WTC11 (cell line): ENCODE results near the gene KRT9. TPM values are rescaled to one million over a fixed set of nuclear protein-coding genes. Genes with fewer than 3 reads are reported as not detected.

ENCODE experiments used
- ATAC-seq: fragments of 200-7000 bp; cut with Tn5 transposase; 2 replicates; pipeline ENCODE4 v1.10.0; 2021; ENCODE audit warnings: mild to moderate bottlenecking, moderate library complexity
- CTCF ChIA-PET: fragments of 300-600 bp; sonication (Branson Sonifier 250); formaldehyde crosslinking; loops from one replicate; lab custom pipeline; 2021; ENCODE audit warnings: antibody characterized with exemption; lab: Charles Lee
- POLR2A ChIA-PET: fragments of 350-600 bp; sonication (Branson Sonifier 250); formaldehyde crosslinking; loops from one replicate; lab custom pipeline; 2021; ENCODE audit warnings: antibody characterized with exemption; lab: Charles Lee
- DNase-seq: peaks from one replicate; pipeline ENCODE4 v3.0.0; 2021; ENCODE audit warnings: low spot score
- H3K27ac Mint-ChIP-seq: 2 replicates; pipeline ENCODE4 v1.8.0; 2021; ENCODE audit warnings: mixed read lengths
- H3K27me3 Mint-ChIP-seq: 2 replicates; pipeline ENCODE4 v1.8.0; 2021; ENCODE audit warnings: low read depth, mild to moderate bottlenecking, moderate library complexity, mixed read lengths
- H3K36me3 Mint-ChIP-seq: 2 replicates; pipeline ENCODE4 v1.8.0; 2021; ENCODE audit warnings: mixed read lengths
- H3K4me1 Mint-ChIP-seq: 2 replicates; pipeline ENCODE4 v1.8.0; 2022; ENCODE audit warnings: mixed read lengths
- H3K4me3 Mint-ChIP-seq: 2 replicates; pipeline ENCODE4 v1.8.0; 2021; ENCODE audit warnings: mild to moderate bottlenecking, moderate library complexity, mixed read lengths
- H3K9me3 Mint-ChIP-seq: 2 replicates; pipeline ENCODE4 v1.8.0; 2021; ENCODE audit warnings: mixed read lengths
- AR ChIP-seq: fragments of 250-450 bp; sonication (Bioruptor Pico); IDR thresholded peaks from 2 replicates; pipeline ENCODE4 v1.9.0; 2021; ENCODE audit warnings: mild to moderate bottlenecking
- ATF1 ChIP-seq: sonication (generic); formaldehyde crosslinking; IDR thresholded peaks from 2 replicates; pipeline ENCODE4 v1.8.1; 2023; ENCODE audit warnings: mild to moderate bottlenecking, moderate library complexity, missing genetic modification reagents
- CREB1 ChIP-seq: sonication (generic); formaldehyde crosslinking; IDR thresholded peaks from 2 replicates; pipeline ENCODE4 v1.8.0; 2023; ENCODE audit warnings: mild to moderate bottlenecking, missing genetic modification reagents
- FOXK1 ChIP-seq: sonication (generic); formaldehyde crosslinking; IDR thresholded peaks from 2 replicates; pipeline ENCODE4 v1.8.0; 2022; ENCODE audit warnings: mild to moderate bottlenecking, moderate library complexity, missing genetic modification reagents
- FOXP1 ChIP-seq: sonication (generic); formaldehyde crosslinking; IDR thresholded peaks from 2 replicates; pipeline ENCODE4 v1.8.0; 2022; ENCODE audit warnings: missing genetic modification reagents, mild to moderate bottlenecking, moderate library complexity, borderline replicate concordance
- IRF1 ChIP-seq: sonication (generic); formaldehyde crosslinking; IDR thresholded peaks from 2 replicates; pipeline ENCODE4 v1.8.0; 2023; ENCODE audit warnings: missing genetic modification reagents
- JUN ChIP-seq: sonication (generic); formaldehyde crosslinking; IDR thresholded peaks from 2 replicates; pipeline ENCODE4 v1.8.0; 2023; ENCODE audit warnings: mild to moderate bottlenecking, missing genetic modification reagents
- KAT7 ChIP-seq: sonication (generic); formaldehyde crosslinking; IDR thresholded peaks from 2 replicates; pipeline ENCODE4 v1.8.1; 2023; ENCODE audit warnings: missing genetic modification reagents, mild to moderate bottlenecking, borderline replicate concordance
- MXD4 ChIP-seq: fragments of 250-450 bp; sonication (Bioruptor Pico); IDR thresholded peaks from 2 replicates; pipeline ENCODE4 v1.8.0; 2021; ENCODE audit warnings: mild to moderate bottlenecking, moderate library complexity, borderline replicate concordance
- MYBL2 ChIP-seq: sonication (generic); formaldehyde crosslinking; IDR thresholded peaks from 2 replicates; pipeline ENCODE4 v1.8.1; 2023; ENCODE audit warnings: mild to moderate bottlenecking, moderate library complexity, missing genetic modification reagents
- PRDM15 ChIP-seq: sonication (generic); formaldehyde crosslinking; IDR thresholded peaks from 2 replicates; pipeline ENCODE4 v1.8.0; 2022; ENCODE audit warnings: missing genetic modification reagents
- RELA ChIP-seq: sonication (generic); formaldehyde crosslinking; IDR thresholded peaks from 2 replicates; pipeline ENCODE4 v1.8.1; 2022; ENCODE audit warnings: missing genetic modification reagents, mild to moderate bottlenecking, borderline replicate concordance
- TP53 ChIP-seq: sonication (generic); formaldehyde crosslinking; IDR thresholded peaks from 2 replicates; pipeline ENCODE4 v1.8.1; 2023; ENCODE audit warnings: mild to moderate bottlenecking, missing genetic modification reagents
- ZBTB43 ChIP-seq: sonication (generic); formaldehyde crosslinking; IDR thresholded peaks from 2 replicates; pipeline ENCODE4 v1.8.1; 2023; ENCODE audit warnings: mild to moderate bottlenecking, missing genetic modification reagents
- ZNF317 ChIP-seq: sonication (generic); formaldehyde crosslinking; IDR thresholded peaks from 2 replicates; pipeline ENCODE4 v1.8.1; 2023; ENCODE audit warnings: low read depth, mild to moderate bottlenecking, moderate library complexity, missing genetic modification reagents, borderline replicate concordance
- total RNA-seq: library from RNA; stranded (reverse); gene quantifications from 3 replicates; pipeline ENCODE4 v1.2.3, GENCODE V29; 2021

KRT9 gene
- total RNA-seq, 1 experiment from 2014 or later: not detected

- peaks cover 6% of the 10 kb centered on the region for H3K27me3 Mint-ChIP-seq
Observed at GRCh38 chr17:41529491-41529915, 42.4 kb downstream of the KRT9 start.

GRCh38 chr17:41528959-41529353 is 42.9 kb downstream of the KRT9 start:
- ATAC-seq (no peak), DNase-seq (no peak)
- peak overlapping the region; percentile 95; the same call in 1 of the 2 replicates for H3K27ac Mint-ChIP-seq
- H3K36me3 Mint-ChIP-seq: peaks cover 16% of the 10 kb centered on the region
- H3K4me1 Mint-ChIP-seq: peaks cover 34% of the 10 kb centered on the region
- ChIA-PET POLR2A (interaction anchor here (0.5 to 3.7 kb wide), 13 partner anchors 10 to 644 kb away, joined by 3 to 22 read pairs (median 4); partner anchors contain the start of gene JUP), CTCF (interaction anchor here (1.0 to 7.5 kb wide), 12 partner anchors 19 to 139 kb away, joined by 3 to 125 read pairs (median 8); no protein-coding TSS in a partner anchor)
- H3K9me3 Mint-ChIP-seq: no peaks in the 10 kb centered on the region
- no peak for TF ChIP-seq ZNF317 (CRISPR knock-in tag)
- H3K4me3 Mint-ChIP-seq: peak overlapping the region; percentile 89
- peaks cover 6% of the 10 kb centered on the region for H3K27me3 Mint-ChIP-seq

More at GRCh38 chr17:41529491-41529915, 42.4 kb downstream of the KRT9 start:
- ATAC-seq (no peak), DNase-seq (no peak)
- H3K4me1 Mint-ChIP-seq: peaks cover 34% of the 10 kb centered on the region
- CTCF ChIA-PET: interaction anchor here (1.1 to 7.5 kb wide), 8 partner anchors 19 to 136 kb away, joined by 3 to 125 read pairs (median 16); no protein-coding TSS in a partner anchor
- H3K36me3 Mint-ChIP-seq: peaks cover 10% of the 10 kb centered on the region
- POLR2A ChIA-PET: interaction anchor here (1.2 to 3.7 kb wide), 4 partner anchors 9 to 118 kb away, joined by 4 to 22 read pairs (median 6); no protein-coding TSS in a partner anchor
- no peak for TF ChIP-seq AR (CRISPR knock-in tag)
- no peak for TF ChIP-seq PRDM15 (CRISPR knock-in tag)
- no peak for TF ChIP-seq FOXK1 (CRISPR knock-in tag)
- no peak for TF ChIP-seq MXD4
- no peak for TF ChIP-seq JUN (CRISPR knock-in tag)
- no peak for TF ChIP-seq TP53
- TF ChIP-seq ATF1: no peak
- TF ChIP-seq CREB1 (CRISPR knock-in tag): no peak
- no peak for TF ChIP-seq KAT7
- TF ChIP-seq MYBL2 (CRISPR knock-in tag): no peak
- H3K9me3 Mint-ChIP-seq: no peaks in the 10 kb centered on the region
- H3K4me3 Mint-ChIP-seq: peak overlapping the region; percentile 89
- peak overlapping the region; percentile 95; the same call in 1 of the 2 replicates for H3K27ac Mint-ChIP-seq

- peak; percentile 59 for DNase-seq
- no peaks in the 10 kb centered on the region for H3K9me3 Mint-ChIP-seq
- peak; percentile 37 for ATAC-seq
- CTCF ChIA-PET: interaction anchor here (0.7 to 7.5 kb wide), 14 partner anchors 11 to 671 kb away, joined by 3 to 125 read pairs (median 5); no protein-coding TSS in a partner anchor
- peak overlapping the region; percentile 65 for H3K27ac Mint-ChIP-seq
- POLR2A ChIA-PET: interaction anchor here (0.6 to 3.7 kb wide), 18 partner anchors 8 to 484 kb away, joined by 3 to 22 read pairs (median 3); partner anchors contain the start of genes JUP and KRT13
- peaks cover 6% of the 10 kb centered on the region for H3K27me3 Mint-ChIP-seq
- H3K4me3 Mint-ChIP-seq: peak overlapping the region; percentile 89
- H3K36me3 Mint-ChIP-seq: peaks cover 26% of the 10 kb centered on the region
- peaks cover 29% of the 10 kb centered on the region for H3K4me1 Mint-ChIP-seq
- TF ChIP-seq RELA (CRISPR knock-in tag) (peak; percentile 73; the same call in 1 of the 2 replicates), CREB1 (CRISPR knock-in tag) (peak; percentile 34; the same call in 1 of the 2 replicates), IRF1 (CRISPR knock-in tag) (peak; percentile 80), PRDM15 (CRISPR knock-in tag) (peak; percentile 39; the same call in 1 of the 2 replicates), ZBTB43 (0 out of 2 replicates have a peak, but pooled peaks have one; percentile 73), FOXP1 (peak; percentile 42; the same call in 1 of the 2 replicates)
Observed at GRCh38 chr17:41527063-41528023, 44.5 kb downstream of the KRT9 start.
